Activated CD8-positive, alpha-beta memory T cell treated with anti-CD3 and anti-CD28 coated beads, Interleukin-2, amount 50 U/mL, for 4 hours (primary cell): ENCODE results near the gene KPNB1.

ENCODE experiments used
- DNase-seq: peaks from one replicate; pipeline ENCODE4 v3.0.0-alpha.2; 2020

KPNB1 gene

GRCh38 chr17:47698749-47699535 is 49.2 kb downstream of the KPNB1 start:
- DNase-seq: peak; percentile 86

GRCh38 chr17:47699536-47699840 is 49.8 kb downstream of the KPNB1 start:
- no peak for DNase-seq

- no peak for DNase-seq
These were observed 51.0 kb downstream of the KPNB1 start for GRCh38 chr17:47700471-47701449.

GRCh38 chr17:47701608-47702007 is 51.9 kb downstream of the KPNB1 start:
- DNase-seq: no peak

- DNase-seq: peak; percentile 18
These were observed 52.8 kb downstream of the KPNB1 start for GRCh38 chr17:47702391-47702995.

GRCh38 chr17:47703191-47703591 is 53.5 kb downstream of the KPNB1 start:
- peak; percentile 69 for DNase-seq

- no peak for DNase-seq
These were observed 54.0 kb downstream of the KPNB1 start for GRCh38 chr17:47703671-47704070.

GRCh38 chr17:47704116-47704515 is 54.4 kb downstream of the KPNB1 start:
- no peak for DNase-seq

- peak; percentile 14 for DNase-seq
These were observed 55.0 kb downstream of the KPNB1 start for GRCh38 chr17:47704736-47705135.

GRCh38 chr17:47705536-47706530 is 56.1 kb downstream of the KPNB1 start:
- DNase-seq: peak; percentile 57

GRCh38 chr17:47707056-47707804 is 57.5 kb downstream of the KPNB1 start:
- DNase-seq: peak; percentile 14

- no peak for DNase-seq
These were observed 58.2 kb downstream of the KPNB1 start for GRCh38 chr17:47707884-47708283.

- peak; percentile 13 for DNase-seq
These were observed 58.7 kb downstream of the KPNB1 start for GRCh38 chr17:47708312-47708863.

- no peak for DNase-seq
These were observed 59.3 kb downstream of the KPNB1 start for GRCh38 chr17:47708864-47709541.

GRCh38 chr17:47709594-47709993 is 59.9 kb downstream of the KPNB1 start:
- no peak for DNase-seq

GRCh38 chr17:47711366-47712099 is 61.8 kb downstream of the KPNB1 start:
- no peak for DNase-seq

- no peak for DNase-seq
These were observed 62.8 kb downstream of the KPNB1 start for GRCh38 chr17:47712330-47713023.

GRCh38 chr17:47713980-47714700 is 64.4 kb downstream of the KPNB1 start:
- DNase-seq: no peak
